Trophoblast cell (in vitro differentiated cells and primary cell): ENCODE results near the gene CRELD2.

Source experiments
- DNase-seq, 2 donors: peaks; one replicate each; pipeline ENCODE4 v3.0.0-alpha.2; 2016
- H2AFZ ChIP-seq: 2 replicates; pipeline ENCODE4 v1.6.1; 2013; ENCODE audit warnings: low read length, moderate library complexity, mild to moderate bottlenecking; ENCODE audit not compliant: insufficient read depth, poor library complexity
- H2AK5ac ChIP-seq: 2 replicates; pipeline ENCODE4 v1.6.1; 2013; ENCODE audit warnings: mild to moderate bottlenecking, low read length
- H2BK120ac ChIP-seq: 2 replicates; pipeline ENCODE4 v1.6.1; 2013; ENCODE audit warnings: low read length, mild to moderate bottlenecking, moderate library complexity; ENCODE audit not compliant: insufficient read depth, poor library complexity
- H2BK12ac ChIP-seq: 2 replicates; pipeline ENCODE4 v1.6.1; 2013; ENCODE audit warnings: mild to moderate bottlenecking, low read length, moderate library complexity
- H2BK5ac ChIP-seq: 2 replicates; pipeline ENCODE4 v1.6.1; 2013; ENCODE audit warnings: low read length, low read depth, moderate library complexity, mild to moderate bottlenecking; ENCODE audit not compliant: poor library complexity
- H3K14ac ChIP-seq: 2 replicates; pipeline ENCODE4 v1.6.1; 2013; ENCODE audit warnings: mild to moderate bottlenecking, low read length
- H3K18ac ChIP-seq: 2 replicates; pipeline ENCODE4 v1.6.1; 2013; ENCODE audit warnings: mild to moderate bottlenecking, low read length
- H3K23ac ChIP-seq: 2 replicates; pipeline ENCODE4 v1.6.1; 2013; ENCODE audit warnings: low read length
- H3K27ac ChIP-seq: 2 replicates; pipeline ENCODE4 v1.5.1; 2013; ENCODE audit warnings: low read depth, mild to moderate bottlenecking, inconsistent platforms, low read length, moderate library complexity
- H3K27me3 ChIP-seq: 2 replicates; pipeline ENCODE4 v1.6.1; 2013; ENCODE audit warnings: inconsistent platforms, mild to moderate bottlenecking, low read length, moderate library complexity; ENCODE audit not compliant: insufficient read depth
- H3K36me3 ChIP-seq, 2 experiments: 1 replicate in 1 of 2; 2 replicates in 1 of 2; pipeline ENCODE4 v1.6.1; 2013; ENCODE audit warnings: low read length in 2 of 2, mild to moderate bottlenecking in 2 of 2, moderate library complexity in 1 of 2; ENCODE audit not compliant: insufficient read depth in 2 of 2, control insufficient read depth in 1 of 2
- H3K4ac ChIP-seq: 2 replicates; pipeline ENCODE4 v1.6.1; 2013; ENCODE audit warnings: low read depth, mild to moderate bottlenecking, low read length, moderate library complexity
- H3K4me1 ChIP-seq, 2 experiments: 1 replicate in 1 of 2; 2 replicates in 1 of 2; pipeline ENCODE4 v1.6.1; 2013; ENCODE audit warnings: low read length in 2 of 2, mild to moderate bottlenecking in 2 of 2, moderate library complexity in 1 of 2; ENCODE audit not compliant: insufficient read depth in 2 of 2, control insufficient read depth in 1 of 2
- H3K4me2 ChIP-seq: 2 replicates; pipeline ENCODE4 v1.6.1; 2013; ENCODE audit warnings: inconsistent platforms, mild to moderate bottlenecking, low read length, moderate library complexity
- H3K4me3 ChIP-seq: 2 replicates; pipeline ENCODE4 v1.5.1; 2013; ENCODE audit warnings: mild to moderate bottlenecking, low read depth, low read length, inconsistent platforms
- H3K79me1 ChIP-seq: one replicate; pipeline ENCODE4 v1.6.1; 2013; ENCODE audit warnings: low read length
- H3K79me2 ChIP-seq: 2 replicates; pipeline ENCODE4 v1.6.1; 2013; ENCODE audit warnings: low read length, mild to moderate bottlenecking; ENCODE audit not compliant: control insufficient read depth, insufficient read depth, poor library complexity
- H3K9ac ChIP-seq: 2 replicates; pipeline ENCODE4 v1.6.1; 2013; ENCODE audit warnings: mild to moderate bottlenecking, low read length
- H3K9me3 ChIP-seq: 2 replicates; pipeline ENCODE4 v1.6.1; 2013; ENCODE audit warnings: low read depth, mild to moderate bottlenecking, control low read depth, inconsistent platforms, low read length; ENCODE audit not compliant: insufficient read depth
- H4K12ac ChIP-seq: 2 replicates; pipeline ENCODE4 v1.6.1; 2013; ENCODE audit warnings: low read depth, mild to moderate bottlenecking, low read length, moderate library complexity
- H4K8ac ChIP-seq: 2 replicates; pipeline ENCODE4 v1.6.1; 2013; ENCODE audit warnings: low read depth, mild to moderate bottlenecking, low read length, moderate library complexity
- H4K91ac ChIP-seq: one replicate; pipeline ENCODE4 v1.6.1; 2013; ENCODE audit warnings: low read depth, mild to moderate bottlenecking, low read length, moderate library complexity
- WGBS: extraction: QIAGEN DNeasy Blood & Tissue Kit; methylation state at CpG from one replicate; pipeline ENCODE4 v1.1.7; 2013; ENCODE audit warnings: missing lambda C conversion rate; ENCODE audit not compliant: insufficient read length, insufficient coverage; ENCODE audit errors: extremely low coverage; 5-methylcytosine and 5-hydroxymethylcytosine counted together

Gene CRELD2

GRCh38 chr22:49926916-49927315 lies 8.5 kb downstream of the CRELD2 start:
- Histone ChIP-seq H2AK5ac (no peak overlapping the region), H3K23ac (no peak overlapping the region), H3K36me3 (peaks cover 22% of the 10 kb centered on the region in 2 experiments), H4K12ac (no peak overlapping the region), H3K4me2 (no peak overlapping the region), H4K91ac (no peak overlapping the region), H2AFZ (no peak overlapping the region), H3K4ac (no peak overlapping the region), H3K27ac (no peak overlapping the region), H3K14ac (no peak overlapping the region), H4K8ac (no peak overlapping the region), H3K9ac (no peak overlapping the region), H3K27me3 (no peaks in the 10 kb centered on the region), H3K4me3 (no peak overlapping the region), H2BK12ac (no peak overlapping the region), H3K9me3 (no peaks in the 10 kb centered on the region), H3K4me1 (no peaks in the 10 kb centered on the region), H3K79me2 (no peaks in the 10 kb centered on the region), H2BK120ac (no peak overlapping the region), H2BK5ac (no peak overlapping the region), H3K79me1 (no peaks in the 10 kb centered on the region), H3K18ac (no peak overlapping the region)
- no peak for DNase-seq
- WGBS = no CpG with 5 or more reads among the region's 18 CpGs

GRCh38 chr22:49927483-49928184 lies 9.2 kb downstream of the CRELD2 start:
- Histone ChIP-seq H2BK5ac (no peak overlapping the region), H3K23ac (no peak overlapping the region), H2BK120ac (no peak overlapping the region), H2AFZ (no peak overlapping the region), H3K79me2 (no peaks in the 10 kb centered on the region), H3K9me3 (no peaks in the 10 kb centered on the region), H4K8ac (no peak overlapping the region), H4K91ac (no peak overlapping the region), H3K9ac (no peak overlapping the region), H4K12ac (no peak overlapping the region), H3K36me3 (peaks cover 20 to 22% of the 10 kb centered on the region in 2 experiments), H2AK5ac (no peak overlapping the region), H3K14ac (no peak overlapping the region), H3K4ac (no peak overlapping the region), H3K27ac (no peak overlapping the region), H3K79me1 (no peaks in the 10 kb centered on the region), H3K4me1 (no peaks in the 10 kb centered on the region), H3K4me3 (no peak overlapping the region), H3K18ac (no peak overlapping the region), H3K27me3 (no peaks in the 10 kb centered on the region), H3K4me2 (no peak overlapping the region), H2BK12ac (no peak overlapping the region)
- DNase-seq = no peak
- WGBS = no CpG with 5 or more reads among the region's 26 CpGs

- no peak overlapping the region for H3K23ac ChIP-seq
- DNase-seq = no peak
- H3K27me3 ChIP-seq = no peaks in the 10 kb centered on the region
- no peak overlapping the region for H2AFZ ChIP-seq
- H2AK5ac ChIP-seq = no peak overlapping the region
- no peak overlapping the region for H3K18ac ChIP-seq
- H3K79me1 ChIP-seq = no peaks in the 10 kb centered on the region
- no peak overlapping the region for H3K4ac ChIP-seq
- H3K27ac ChIP-seq = no peak overlapping the region
- H3K79me2 ChIP-seq = no peaks in the 10 kb centered on the region
- no peak overlapping the region for H4K12ac ChIP-seq
- H3K4me1 ChIP-seq = no peaks in the 10 kb centered on the region
- no peaks in the 10 kb centered on the region for H3K9me3 ChIP-seq
- no peak overlapping the region for H3K14ac ChIP-seq
- H3K4me3 ChIP-seq = no peak overlapping the region
- peaks cover 19 to 22% of the 10 kb centered on the region in 2 experiments for H3K36me3 ChIP-seq
- H4K91ac ChIP-seq = no peak overlapping the region
- no peak overlapping the region for H2BK5ac ChIP-seq
- no peak overlapping the region for H3K9ac ChIP-seq
- H2BK12ac ChIP-seq = no peak overlapping the region
- H2BK120ac ChIP-seq = no peak overlapping the region
- H3K4me2 ChIP-seq = no peak overlapping the region
- WGBS = no CpG with 5 or more reads among the region's 8 CpGs
- no peak overlapping the region for H4K8ac ChIP-seq
Observed at GRCh38 chr22:49928185-49928495, 9.7 kb downstream of the CRELD2 start.

GRCh38 chr22:49928555-49929210 lies 10.2 kb downstream of the CRELD2 start:
- H3K4ac ChIP-seq = no peak overlapping the region
- no CpG with 5 or more reads among the region's 38 CpGs for WGBS

More at GRCh38 chr22:49928555-49929210, 10.2 kb downstream of the CRELD2 start:
- Histone ChIP-seq H3K27ac (no peak overlapping the region), H3K9ac (no peak overlapping the region), H2AK5ac (no peak overlapping the region), H3K4me2 (no peak overlapping the region), H3K18ac (no peak overlapping the region), H3K4me1 (no peaks in the 10 kb centered on the region), H3K23ac (no peak overlapping the region), H3K36me3 (peaks cover 18 to 22% of the 10 kb centered on the region in 2 experiments), H3K79me1 (no peaks in the 10 kb centered on the region), H2BK12ac (no peak overlapping the region), H3K4me3 (no peak overlapping the region), H3K14ac (no peak overlapping the region), H4K91ac (no peak overlapping the region), H2BK120ac (no peak overlapping the region), H3K27me3 (no peaks in the 10 kb centered on the region), H3K9me3 (no peaks in the 10 kb centered on the region), H3K79me2 (no peaks in the 10 kb centered on the region), H2AFZ (no peak overlapping the region), H4K8ac (no peak overlapping the region), H4K12ac (no peak overlapping the region), H2BK5ac (no peak overlapping the region)
- no peak for DNase-seq
